H9 (cell line): ENCODE results near the gene MCHR1. TPM values are rescaled to one million over a fixed set of nuclear protein-coding genes. Genes with fewer than 3 reads are reported as not detected.

ENCODE experiments used
- DNase-seq: peaks from one replicate; pipeline ENCODE4 v3.0.0-alpha.2; 2017
- H2AFZ ChIP-seq: one replicate; pipeline ENCODE4 v1.6.1; 2013; ENCODE audit warnings: mild to moderate bottlenecking, low read length, control low read depth, moderate library complexity
- H2AK5ac ChIP-seq: 2 replicates; pipeline ENCODE4 v1.6.1; 2013; ENCODE audit warnings: low read length, control low read depth, mixed read lengths; ENCODE audit not compliant: insufficient read length
- H2BK120ac ChIP-seq: one replicate; pipeline ENCODE4 v1.6.1; 2013; ENCODE audit warnings: low read depth, mild to moderate bottlenecking, low read length, control low read depth, inconsistent platforms; ENCODE audit not compliant: poor library complexity, severe bottlenecking
- H2BK12ac ChIP-seq: 2 replicates; pipeline ENCODE4 v1.6.1; 2013; ENCODE audit warnings: low read length, control low read depth, mixed read lengths, low read depth; ENCODE audit not compliant: insufficient read length
- H2BK15ac ChIP-seq: 2 replicates; pipeline ENCODE4 v1.6.1; 2013; ENCODE audit warnings: low read depth, low read length, control low read depth
- H2BK20ac ChIP-seq: one replicate; pipeline ENCODE4 v1.6.1; 2013; ENCODE audit warnings: low read depth, mild to moderate bottlenecking, low read length, control low read depth, inconsistent platforms; ENCODE audit not compliant: poor library complexity, severe bottlenecking
- H2BK5ac ChIP-seq: 2 replicates; pipeline ENCODE4 v1.6.1; 2013; ENCODE audit warnings: low read length, control low read depth, mixed read lengths; ENCODE audit not compliant: insufficient read length
- H3K14ac ChIP-seq: 2 replicates; pipeline ENCODE4 v1.6.1; 2013; ENCODE audit warnings: low read length, control low read depth; ENCODE audit not compliant: insufficient read depth
- H3K18ac ChIP-seq: 2 replicates; pipeline ENCODE4 v1.6.1; 2013; ENCODE audit warnings: low read depth, mild to moderate bottlenecking, mixed read lengths, low read length, control low read depth; ENCODE audit not compliant: insufficient read length
- H3K23ac ChIP-seq: 2 replicates; pipeline ENCODE4 v1.6.1; 2013; ENCODE audit warnings: low read length, control low read depth, mixed read lengths, low read depth; ENCODE audit not compliant: insufficient read length
- H3K23me2 ChIP-seq: 2 replicates; pipeline ENCODE4 v1.6.1; 2013; ENCODE audit warnings: low read depth, mild to moderate bottlenecking, mixed read lengths, low read length, control low read depth; ENCODE audit not compliant: insufficient read length, poor library complexity, severe bottlenecking
- H3K27ac ChIP-seq: 2 replicates; pipeline ENCODE4 v1.5.1; 2013; ENCODE audit warnings: low read length, control low read depth, mixed read lengths, low read depth; ENCODE audit not compliant: insufficient read length
- H3K27me3 ChIP-seq: 2 replicates; pipeline ENCODE4 v1.6.1; 2013; ENCODE audit warnings: low read length, control low read depth, inconsistent platforms; ENCODE audit not compliant: insufficient read depth
- H3K4ac ChIP-seq: 2 replicates; pipeline ENCODE4 v1.6.1; 2013; ENCODE audit warnings: low read depth, mild to moderate bottlenecking, control low read depth, inconsistent platforms, low read length, moderate library complexity
- H3K4me1 ChIP-seq: 2 replicates; pipeline ENCODE4 v1.6.1; 2013; ENCODE audit warnings: low read length, control low read depth, inconsistent platforms; ENCODE audit not compliant: insufficient read depth
- H3K4me2 ChIP-seq: 2 replicates; pipeline ENCODE4 v1.6.1; 2013; ENCODE audit warnings: low read length, control low read depth, mixed read lengths; ENCODE audit not compliant: insufficient read length, insufficient read depth
- H3K56ac ChIP-seq: 2 replicates; pipeline ENCODE4 v1.6.1; 2013; ENCODE audit warnings: low read depth, mild to moderate bottlenecking, mixed read lengths, low read length, control low read depth; ENCODE audit not compliant: insufficient read length
- H3K79me1 ChIP-seq: 2 replicates; pipeline ENCODE4 v1.6.1; 2013; ENCODE audit warnings: low read depth, mild to moderate bottlenecking, moderate library complexity, low read length, control low read depth, inconsistent platforms; ENCODE audit not compliant: insufficient read depth, poor library complexity, severe bottlenecking
- H3K79me2 ChIP-seq: 2 replicates; pipeline ENCODE4 v1.6.1; 2013; ENCODE audit warnings: low read length, control low read depth, inconsistent platforms; ENCODE audit not compliant: insufficient read depth
- H3K9ac ChIP-seq: 2 replicates; pipeline ENCODE4 v1.6.1; 2013; ENCODE audit warnings: low read length, control low read depth, mixed read lengths; ENCODE audit not compliant: insufficient read length; ENCODE audit errors: extremely low read depth
- H3K9me3 ChIP-seq: one replicate; pipeline ENCODE4 v1.6.1; 2013; ENCODE audit warnings: low read depth, low read length, inconsistent platforms; ENCODE audit not compliant: control insufficient read depth
- H3T11ph ChIP-seq: one replicate; pipeline ENCODE4 v1.6.1; 2013; ENCODE audit warnings: mild to moderate bottlenecking, low read length, control low read depth, inconsistent platforms
- H4K20me1 ChIP-seq: one replicate; pipeline ENCODE4 v1.6.1; 2013; ENCODE audit not compliant: control insufficient read depth, insufficient read length, insufficient read depth
- H4K5ac ChIP-seq: 2 replicates; pipeline ENCODE4 v1.6.1; 2013; ENCODE audit warnings: low read depth, mild to moderate bottlenecking, mixed read lengths, low read length, control low read depth; ENCODE audit not compliant: insufficient read length
- H4K8ac ChIP-seq: replicated peaks from 2 replicates; pipeline ENCODE4 v1.6.1; 2013; ENCODE audit warnings: low read length, control low read depth, mixed read lengths, low read depth; ENCODE audit not compliant: insufficient read length
- H4K91ac ChIP-seq: 2 replicates; pipeline ENCODE4 v1.6.1; 2013; ENCODE audit warnings: low read depth, mild to moderate bottlenecking, moderate library complexity, mixed read lengths, low read length, control low read depth; ENCODE audit not compliant: insufficient read length
- H3K27ac Mint-ChIP-seq, 3 experiments: 2 replicates in 2 of 3; 3 replicates in 1 of 3; pipeline ENCODE4 v1.8.0; 2020 to 2021; ENCODE audit warnings: mixed read lengths in 3 of 3, mild to moderate bottlenecking in 1 of 3, moderate library complexity in 1 of 3
- H3K27me3 Mint-ChIP-seq: 2 replicates; pipeline ENCODE4 v1.8.0; 2021; ENCODE audit warnings: low read depth, mild to moderate bottlenecking, moderate library complexity, mixed read lengths
- H3K36me3 Mint-ChIP-seq, 3 experiments: 2 replicates in 2 of 3; 3 replicates in 1 of 3; pipeline ENCODE4 v1.8.0; 2020 to 2021; ENCODE audit warnings: low read depth in 3 of 3, mixed read lengths in 3 of 3; ENCODE audit not compliant: insufficient read depth in 1 of 3
- H3K4me1 Mint-ChIP-seq, 2 experiments: 2 replicates each; pipeline ENCODE4 v1.8.0; 2020; ENCODE audit warnings: mixed read lengths in 2 of 2
- H3K4me3 Mint-ChIP-seq, 2 experiments: 2 replicates in 1 of 2; 3 replicates in 1 of 2; pipeline ENCODE4 v1.8.0; 2020 to 2021; ENCODE audit warnings: mild to moderate bottlenecking in 2 of 2, mixed read lengths in 2 of 2, moderate library complexity in 1 of 2
- H3K9me3 Mint-ChIP-seq, 2 experiments: 2 replicates in 1 of 2; 3 replicates in 1 of 2; pipeline ENCODE4 v1.8.0; 2020; ENCODE audit warnings: mild to moderate bottlenecking in 2 of 2, mixed read lengths in 2 of 2, moderate library complexity in 1 of 2
- CTCF ChIP-seq: fragments of 200-600 bp; sonication (generic); conservative IDR thresholded peaks from 3 replicates; pipeline ENCODE4 v1.8.0; 2021; ENCODE audit warnings: antibody characterized with exemption, mild to moderate bottlenecking
- WGBS: extraction: QIAGEN DNeasy Blood & Tissue Kit; methylation state at CpG from one replicate; pipeline ENCODE4 v1.1.7; 2013; ENCODE audit warnings: missing lambda C conversion rate, low lambda C conversion rate, mixed read lengths; ENCODE audit not compliant: insufficient read length; ENCODE audit errors: extremely low coverage; 5-methylcytosine and 5-hydroxymethylcytosine counted together
- total RNA-seq: library from RNA; stranded (reverse); gene quantifications from 2 replicates; pipeline ENCODE4 v1.2.1, GENCODE V29; 2021

The MCHR1 gene
- total RNA-seq, 1 experiment from 2014 or later: 2.9 TPM

DNA sequence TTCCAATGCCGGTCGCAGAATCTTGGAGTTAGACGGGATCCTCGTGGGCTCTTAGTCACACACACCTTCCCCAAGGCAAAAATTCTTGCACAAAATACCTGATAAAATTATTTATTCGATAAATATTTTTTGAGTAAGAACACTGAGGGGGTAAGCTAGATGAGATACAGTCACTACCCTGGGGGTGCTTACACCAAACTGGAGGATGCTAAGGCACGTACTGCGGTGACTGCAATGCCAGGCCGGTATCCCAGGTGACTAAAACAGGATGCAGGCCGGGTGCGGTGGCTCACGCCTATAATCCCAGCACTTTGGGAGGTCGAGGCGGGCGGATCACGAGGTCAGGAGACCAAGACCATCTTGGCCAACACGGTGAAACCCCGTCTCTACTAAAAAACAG lies 41.0 kb upstream of the MCHR1 start:
- no peak overlapping the region for H2BK20ac ChIP-seq

More for the DNA sequence above, 41.0 kb upstream of the MCHR1 start:
- H3K18ac ChIP-seq: no peak overlapping the region
- H3K4me2 ChIP-seq: no peak overlapping the region
- H4K91ac ChIP-seq: no peak overlapping the region
- H3K9me3 ChIP-seq: no peaks in the 10 kb centered on the region
- no peaks in the 10 kb centered on the region for H3K27me3 ChIP-seq
- H3K9ac ChIP-seq: no peak overlapping the region
- TF ChIP-seq CTCF: no peak
- no peak overlapping the region for H2BK12ac ChIP-seq
- H4K8ac ChIP-seq: no peak overlapping the region
- H3K79me2 ChIP-seq: peaks cover 5% of the 10 kb centered on the region; the same call in 1 of the 2 replicates
- H3K14ac ChIP-seq: no peak overlapping the region
- no peaks in the 10 kb centered on the region for H4K20me1 ChIP-seq
- H2BK120ac ChIP-seq: no peak overlapping the region
- no peak overlapping the region for H3K23ac ChIP-seq
- 0 out of 5 replicates have a peak, but pooled peaks cover 0 to 2% of the 10 kb centered on the region in 2 experiments for H3K9me3 Mint-ChIP-seq
- no peak for DNase-seq
- no peaks in the 10 kb centered on the region for H3K27me3 Mint-ChIP-seq
- no peak overlapping the region for H3K4ac ChIP-seq
- no peak overlapping the region for H2BK5ac ChIP-seq
- peaks cover 4% of the 10 kb centered on the region; the same call in 1 of the 2 replicates for H3K4me1 ChIP-seq
- no peak overlapping the region for H3K56ac ChIP-seq
- no peaks in the 10 kb centered on the region; a peak in 1 of 7 replicates for H3K36me3 Mint-ChIP-seq
- H4K5ac ChIP-seq: no peak overlapping the region
- H2AFZ ChIP-seq: no peak overlapping the region
- H3K23me2 ChIP-seq: peaks cover 12% of the 10 kb centered on the region
- no peak overlapping the region for H2AK5ac ChIP-seq
- H3K27ac ChIP-seq: no peak overlapping the region
- peak overlapping the region in 1 of 2 experiments; percentile 92; a peak in 2 of 5 replicates for H3K4me3 Mint-ChIP-seq
- WGBS: no CpG with 5 or more reads among the region's 17 CpGs
- H3K4me1 Mint-ChIP-seq: peaks cover 20 to 21% of the 10 kb centered on the region in 2 experiments
- H3K79me1 ChIP-seq: peaks cover 5% of the 10 kb centered on the region
- no peak overlapping the region for H3K27ac Mint-ChIP-seq
- H3T11ph ChIP-seq: no peak overlapping the region
- H2BK15ac ChIP-seq: no peak overlapping the region
